Transverse colon (tissue), 4 donors: ENCODE data around the gene TPRX1. TPM values are rescaled to one million over a fixed set of nuclear protein-coding genes. Genes with fewer than 3 reads are reported as not detected.

Experiments used
- DNase-seq: peaks from one replicate; pipeline ENCODE4 v3.0.0-alpha.2; 2019
- H3K27ac ChIP-seq, 4 donors: fragments of 200-600 bp; sonication (generic); 2 replicates each; pipeline ENCODE4 v1.5.1; 2016 to 2018; ENCODE audit warnings: inconsistent platforms in 4 of 4
- H3K27me3 ChIP-seq: fragments of 200-600 bp; sonication (generic); 2 replicates; pipeline ENCODE4 v1.5.1; 2017; ENCODE audit warnings: inconsistent platforms
- H3K36me3 ChIP-seq, 4 donors: fragments of 200-600 bp; sonication (generic); 2 replicates each; pipeline ENCODE4 v1.5.1; 2017 to 2019; ENCODE audit warnings: inconsistent platforms in 4 of 4
- H3K4me1 ChIP-seq, 4 donors: fragments of 200-600 bp; sonication (generic); 2 replicates each; pipeline ENCODE4 v1.5.1; 2017 to 2020; ENCODE audit warnings: inconsistent platforms in 4 of 4
- H3K4me3 ChIP-seq, 4 donors: fragments of 200-600 bp; sonication (generic); 1 replicate in 1 of 4; 2 replicates in 3 of 4; pipeline versions ENCODE4 v1.5.1 to v1.6.1; 2017 to 2019; ENCODE audit warnings: inconsistent platforms in 4 of 4
- H3K9me3 ChIP-seq, 2 donors: fragments of 200-600 bp; sonication (generic); 2 replicates each; pipeline ENCODE4 v1.5.1; 2017 to 2019; ENCODE audit warnings: inconsistent platforms in 2 of 2
- EP300 ChIP-seq: sonication (generic); formaldehyde crosslinking; IDR thresholded peaks from one replicate; pipeline ENCODE4 v1.6.1; 2017; ENCODE audit warnings: antibody characterized with exemption, low read depth
- POLR2A ChIP-seq: fragments of 450-650 bp; IDR thresholded peaks from one replicate; pipeline ENCODE4 v1.6.1; 2016; ENCODE audit warnings: antibody characterized with exemption, mild to moderate bottlenecking, moderate library complexity
- WGBS, 2 donors: methylation state at CpG; one replicate each; pipeline ENCODE4 v1.1.5; 2018; ENCODE audit warnings: low coverage in 1 of 2; 5-methylcytosine and 5-hydroxymethylcytosine counted together
- in situ Hi-C, 4 donors: fragments of 200-750 bp; cut with MboI; loops; one replicate each; pipeline versions ENCODE4 v1.15.0 to v1.15.1; 2017; ENCODE audit warnings: low sequenced_read_pairs in 3 of 4, low pct_ligation_motif_present in 1 of 4, low pct_unique_long_range_greater_than_20kb in 1 of 4
- intact Hi-C: fragments of 100-400 bp; cut with DNase I; formaldehyde crosslinking; loops from one replicate; pipeline ENCODE4 v1.15.1; 2023; ENCODE audit warnings: low total_unique reads
- small RNA-seq, 4 donors: library from RNA; depleted of rRNA; stranded (forward); fragments of <200 nt; gene quantifications; one replicate each; pipeline ENCODE3, GENCODE V24; 2016
- total RNA-seq, 4 donors: library from RNA; depleted of rRNA; stranded (reverse); fragments of >200 nt; gene quantifications; one replicate each; pipeline ENCODE4 v1.1.0, GENCODE V29; 2016

Gene TPRX1
- total RNA-seq, 4 donors from 2014 or later = not detected

GRCh38 chr19:47752440-47753211, 51.7 kb downstream of the TPRX1 start:
- DNase-seq = no peak
- Histone ChIP-seq H3K4me3 (no peak overlapping the region), H3K27me3 (no peaks in the 10 kb centered on the region), H3K4me1 (peaks cover 0 to 13% (median 6%) of the 10 kb centered on the region in 4 donors), H3K9me3 (no peaks in the 10 kb centered on the region), H3K36me3 (peaks cover 0 to 69% (median 31%) of the 10 kb centered on the region in 4 donors), H3K27ac (no peak overlapping the region)
- in situ Hi-C loops = no loop called here
- TF ChIP-seq EP300 = no peak
- TF ChIP-seq POLR2A = no peak
- intact Hi-C loops = no loop called here
- WGBS, 2 donors = 88 to 91% methylated on average over 7 to 27 of the region's 27 CpGs

Small RNAs within 50 kb of the gene (small RNA-seq; reads per million reads assigned to genes)
- gene AC008745.1 (0 reads per million in 4 donors), gene SNORD23 (0 reads per million in 4 donors)

Other genes starting within 250 kb of the TPRX1 start
- gene ZNF541, start 231.4 kb downstream of the TPRX1 start, total RNA-seq = under 1 TPM in 1 of 4 donors, not detected in 3; 0.16 TPM
- 10 to 100 TPM; 11.6 to 30.3 (median 13.2) TPM for gene BICRA, start 195.4 kb downstream of the TPRX1 start, total RNA-seq
- gene EHD2, start 91.1 kb downstream of the TPRX1 start, total RNA-seq = 10 to 100 TPM; 15.2 to 93.1 (median 25.3) TPM
- 100 to 1,000 TPM; 239 to 490 (median 364) TPM for gene NOP53, start 59.0 kb downstream of the TPRX1 start, total RNA-seq
- gene SELENOW, start 25.8 kb downstream of the TPRX1 start, total RNA-seq = 100 to 1,000 TPM; 474 to 751 (median 653) TPM
- not detected for gene CRX, start 17.4 kb upstream of the TPRX1 start, total RNA-seq
- not detected for gene TPRX2, start 54.7 kb upstream of the TPRX1 start, total RNA-seq
- under 1 TPM in 2 of 4 donors, not detected in 2; 0.32 to 0.96 TPM for gene SULT2A1, start 81.8 kb upstream of the TPRX1 start, total RNA-seq
- gene BSPH1, start 187.6 kb upstream of the TPRX1 start, total RNA-seq = not detected
- gene ELSPBP1, start 190.1 kb upstream of the TPRX1 start, total RNA-seq = not detected
- gene CABP5, start 239.5 kb upstream of the TPRX1 start, total RNA-seq = not detected